H54 (cell line): ENCODE results near the gene GPC3.

Source experiments
- DNase-seq: peaks from one replicate; pipeline ENCODE4 v3.0.0; 2011; ENCODE audit warnings: low spot score, mixed read lengths; ENCODE audit not compliant: insufficient read length
- FAIRE-seq: peaks from 3 replicates; lab custom pipeline; 2011; peaks lifted over from hg19 to GRCh38; lab: Jason Lieb, UNC
- POLR2A ChIP-seq: IDR thresholded peaks from 2 replicates; pipeline ENCODE4 v1.6.1; 2011; ENCODE audit warnings: low read depth, mild to moderate bottlenecking, low read length

Gene GPC3

DNA sequence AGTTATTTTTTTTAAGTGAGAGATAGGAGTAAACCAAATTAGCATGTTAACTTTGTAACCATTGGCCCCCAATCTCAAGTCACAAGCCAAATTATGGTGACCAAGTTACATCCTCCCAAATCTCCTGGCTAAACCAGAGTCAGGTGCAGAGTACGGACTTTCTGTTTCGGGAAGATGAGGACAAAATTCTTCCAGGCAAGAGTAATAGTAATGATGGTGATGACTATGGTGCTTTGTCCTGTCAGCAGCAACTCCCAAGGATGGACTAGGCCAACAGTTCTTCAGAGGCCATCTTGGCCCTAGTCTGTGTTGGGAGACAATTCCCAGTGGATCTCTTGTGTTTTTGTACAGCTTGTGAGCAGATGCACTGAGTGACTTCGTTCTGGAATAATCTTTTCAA lies 148.8 kb downstream of the GPC3 start:
- no peak for TF ChIP-seq POLR2A
- DNase-seq = no peak
- FAIRE-seq = no peak

DNA sequence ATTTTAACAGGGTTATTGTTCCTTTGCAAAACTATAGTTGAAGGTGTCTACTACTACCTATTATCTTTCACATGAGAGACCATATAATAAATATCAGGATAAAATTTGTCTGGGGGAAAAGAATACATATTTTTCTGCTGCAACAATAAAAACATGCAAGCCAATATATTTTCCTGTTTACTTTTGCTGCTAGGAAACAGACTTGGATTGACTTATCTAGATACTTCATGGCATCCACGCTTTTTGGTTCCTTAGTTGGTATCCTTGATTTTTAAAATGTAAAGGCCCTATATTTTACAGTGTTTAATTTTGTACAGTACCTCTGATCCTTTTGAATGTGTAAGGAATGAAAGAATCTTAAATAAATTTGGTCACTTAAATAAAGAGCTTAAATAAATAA lies 150.6 kb downstream of the GPC3 start:
- FAIRE-seq = no peak
- no peak for DNase-seq
- TF ChIP-seq POLR2A = no peak

GRCh38 chrX:133819546-133819945 lies 165.8 kb downstream of the GPC3 start:
- DNase-seq = no peak
- FAIRE-seq = no peak

DNA sequence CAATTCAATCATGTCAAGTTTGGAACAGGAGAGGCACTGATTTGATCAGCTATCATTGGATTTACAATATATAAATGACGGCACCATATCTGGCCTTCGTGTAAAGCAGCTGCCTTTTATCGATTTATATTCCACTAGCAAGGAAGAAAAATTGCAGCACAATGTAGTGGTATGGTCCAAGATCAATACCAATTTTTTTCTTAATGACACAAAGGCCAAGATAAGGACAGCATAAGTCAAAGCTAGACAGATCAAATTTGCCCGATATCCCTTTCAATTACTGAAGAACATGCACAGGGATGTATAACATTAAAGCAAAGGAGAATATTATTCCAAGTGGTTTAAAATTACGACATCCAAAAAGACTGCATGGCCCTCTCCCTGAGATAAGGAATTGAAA lies 167.4 kb downstream of the GPC3 start:
- no peak for FAIRE-seq
- TF ChIP-seq POLR2A = no peak
- no peak for DNase-seq

More at GRCh38 chrX:133819546-133819945, 165.8 kb downstream of the GPC3 start:
- no peak for TF ChIP-seq POLR2A

- no peak for TF ChIP-seq POLR2A
- DNase-seq (no peak), FAIRE-seq (no peak)
Observed at GRCh38 chrX:133815496-133815895, 169.9 kb downstream of the GPC3 start.

DNA sequence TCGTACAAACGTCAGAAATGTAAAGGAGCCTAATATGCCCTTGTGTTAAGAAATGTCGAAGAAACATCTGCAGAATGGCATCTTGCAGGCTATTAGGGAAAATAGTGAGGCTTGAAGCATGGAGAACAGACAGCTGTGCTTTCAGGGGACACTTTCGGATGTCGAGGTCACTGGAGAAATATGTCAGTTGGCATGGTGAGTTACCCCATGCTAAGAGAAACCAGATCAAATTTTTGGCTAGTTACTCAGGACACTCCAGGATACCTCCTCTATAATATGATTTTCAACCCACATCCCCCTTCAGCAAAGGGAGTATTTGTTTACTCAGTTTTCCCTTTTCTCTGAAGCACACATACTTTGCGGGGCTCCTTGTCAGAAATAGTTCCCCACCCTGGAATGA lies 171.4 kb downstream of the GPC3 start:
- DNase-seq (no peak), FAIRE-seq (no peak)
- TF ChIP-seq POLR2A = no peak

DNA sequence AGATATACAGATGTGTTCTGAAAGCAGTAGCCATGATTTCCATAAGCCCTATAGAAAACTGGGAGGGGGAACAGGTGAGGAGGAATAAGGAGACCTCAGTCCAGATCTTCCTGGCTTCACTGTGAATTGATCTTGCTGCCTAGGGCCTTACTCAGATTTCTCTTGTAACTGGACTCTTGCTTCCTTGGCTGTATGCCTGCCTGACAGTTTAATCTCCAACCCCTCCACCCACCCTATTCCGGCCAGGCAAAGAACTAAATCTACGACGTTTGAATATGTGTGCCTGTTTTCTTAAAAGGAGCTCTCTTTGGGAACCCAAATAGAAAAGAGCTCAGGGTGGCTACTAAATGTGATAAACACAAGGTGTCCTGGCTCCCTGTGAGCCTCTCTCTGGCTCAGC lies 173.0 kb downstream of the GPC3 start:
- DNase-seq (no peak), FAIRE-seq (no peak)
- no peak for TF ChIP-seq POLR2A

DNA sequence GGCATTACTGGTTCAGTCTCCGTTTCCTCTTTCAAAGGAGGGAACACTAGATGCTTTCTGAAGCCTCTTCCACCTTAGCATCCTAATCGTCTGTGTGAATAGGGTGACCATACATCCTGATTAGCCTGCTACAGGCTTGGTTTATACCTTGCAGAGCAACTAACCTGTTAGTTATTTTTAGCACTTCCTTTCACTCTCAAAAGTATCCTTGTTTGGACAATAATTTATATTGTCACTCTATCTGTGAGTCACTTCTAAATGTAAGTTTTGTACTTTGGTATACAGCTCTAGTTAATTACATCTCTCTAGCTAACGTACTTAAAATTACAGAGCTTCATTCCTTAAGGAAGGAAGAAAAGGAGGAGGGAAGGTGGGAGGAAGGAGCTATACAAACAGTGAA lies 174.5 kb downstream of the GPC3 start:
- FAIRE-seq = no peak

GRCh38 chrX:133804072-133804471 lies 181.3 kb downstream of the GPC3 start:
- no peak for DNase-seq
- FAIRE-seq = no peak
- no peak for TF ChIP-seq POLR2A

More for the DNA sequence above, 174.5 kb downstream of the GPC3 start:
- DNase-seq = no peak
- no peak for TF ChIP-seq POLR2A

GRCh38 chrX:133796282-133796681 lies 189.1 kb downstream of the GPC3 start:
- no peak for TF ChIP-seq POLR2A
- no peak for FAIRE-seq
- DNase-seq = no peak

- no peak for TF ChIP-seq POLR2A
- FAIRE-seq (no peak), DNase-seq (no peak)
Observed at GRCh38 chrX:133794126-133794525, 191.3 kb downstream of the GPC3 start.

- no peak for TF ChIP-seq POLR2A
- no peak for FAIRE-seq
- no peak for DNase-seq
Observed at GRCh38 chrX:133793626-133794025, 191.8 kb downstream of the GPC3 start.

GRCh38 chrX:133792198-133792953 lies 193.0 kb downstream of the GPC3 start:
- no peak for TF ChIP-seq POLR2A
- DNase-seq (peak; percentile 26), FAIRE-seq (no peak)

DNA sequence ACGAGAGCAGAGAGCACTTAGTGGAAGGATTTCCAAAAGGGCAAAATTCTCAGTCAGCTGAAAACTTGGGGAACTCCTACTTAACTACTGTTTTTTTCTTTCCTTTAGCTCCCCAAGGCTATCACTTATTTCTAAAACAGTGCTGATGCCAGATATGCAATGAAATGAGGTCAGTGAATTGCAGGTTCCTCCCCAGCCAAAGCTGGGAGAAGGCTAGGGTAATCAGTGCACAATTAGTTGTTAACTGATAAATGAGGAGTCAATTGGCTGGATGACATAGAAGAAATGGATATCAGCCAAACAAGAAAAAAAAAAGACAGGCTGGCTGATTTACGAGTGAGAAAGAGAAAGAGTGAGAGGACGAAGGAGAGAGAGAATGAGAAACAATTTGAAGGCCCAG lies 195.6 kb downstream of the GPC3 start:
- FAIRE-seq = no peak
- no peak for TF ChIP-seq POLR2A
- DNase-seq = no peak

DNA sequence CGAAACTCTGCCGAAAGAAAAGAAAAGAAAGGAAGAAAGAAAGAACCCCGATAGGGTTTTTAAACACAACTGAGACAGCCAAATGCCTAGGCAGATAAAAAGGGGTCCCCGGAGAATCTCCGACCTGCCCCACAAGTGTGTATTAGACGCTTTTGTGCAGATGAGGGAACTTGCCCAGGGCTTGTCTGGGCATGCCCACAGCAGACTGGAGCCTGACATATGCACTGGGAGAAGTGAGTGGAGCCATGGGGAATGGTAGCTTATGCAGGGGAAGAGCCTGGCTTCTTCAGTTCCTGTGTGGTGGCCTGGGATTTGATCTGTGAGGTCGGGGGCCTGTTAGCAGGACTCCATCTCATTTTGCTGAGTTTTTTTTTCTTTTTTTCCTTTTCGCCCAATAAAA lies 199.0 kb downstream of the GPC3 start:
- TF ChIP-seq POLR2A = no peak

More for the DNA sequence above, 199.0 kb downstream of the GPC3 start:
- DNase-seq = no peak
- FAIRE-seq = no peak
